Keratinocyte (primary cell): ENCODE measurements around the gene ELAVL1. TPM values are rescaled to one million over a fixed set of nuclear protein-coding genes. Genes with fewer than 3 reads are reported as not detected.

Source experiments
- DNase-seq: peaks from one replicate; pipeline ENCODE4 v3.0.0-alpha.2; 2011; ENCODE audit warnings: low read depth, missing footprints, low spot score
- FAIRE-seq: peaks from 2 replicates; lab custom pipeline; 2011; peaks lifted over from hg19 to GRCh38; lab: Jason Lieb, UNC
- H2AFZ ChIP-seq: 2 replicates; pipeline ENCODE4 v1.6.0; 2012; ENCODE audit warnings: low read length, control low read depth, inconsistent platforms; ENCODE audit not compliant: control insufficient read depth
- H3K27ac ChIP-seq: 2 replicates; pipeline ENCODE4 v1.5.1; 2011; ENCODE audit warnings: low read length; ENCODE audit not compliant: control insufficient read depth, insufficient read depth
- H3K27me3 ChIP-seq: 3 replicates; pipeline ENCODE4 v1.6.0; 2011; ENCODE audit warnings: low read length; ENCODE audit not compliant: control insufficient read depth, insufficient read depth; ENCODE audit errors: extremely low read depth
- H3K36me3 ChIP-seq, 2 experiments: 2 replicates in 1 of 2; 3 replicates in 1 of 2; pipeline ENCODE4 v1.5.1; 2011; ENCODE audit warnings: low read length in 2 of 2, mild to moderate bottlenecking in 1 of 2; ENCODE audit not compliant: control insufficient read depth in 2 of 2, insufficient read depth in 2 of 2; ENCODE audit errors: extremely low read depth in 1 of 2
- H3K4me1 ChIP-seq: 3 replicates; pipeline ENCODE4 v1.5.1; 2011; ENCODE audit warnings: low read length; ENCODE audit not compliant: control insufficient read depth, insufficient read depth; ENCODE audit errors: extremely low read depth
- H3K4me2 ChIP-seq: 3 replicates; pipeline ENCODE4 v1.6.0; 2011; ENCODE audit warnings: low read depth, low read length; ENCODE audit not compliant: control insufficient read depth, insufficient read depth; ENCODE audit errors: extremely low read depth
- H3K4me3 ChIP-seq, 3 experiments: fragments of 200-600 bp in 1 of 3; sonication (generic) in 1 of 3; 2 replicates in 2 of 3; 3 replicates in 1 of 3; pipeline ENCODE4 v1.5.1; 2011 to 2016; ENCODE audit warnings: low read length in 3 of 3, mild to moderate bottlenecking in 3 of 3, control low read depth in 2 of 3, inconsistent platforms in 1 of 3, low read depth in 1 of 3, mixed read lengths in 1 of 3, mixed run types in 1 of 3, moderate library complexity in 1 of 3; ENCODE audit not compliant: control insufficient read depth in 2 of 3, insufficient read depth in 2 of 3; ENCODE audit errors: extremely low read depth in 1 of 3
- H3K79me2 ChIP-seq: 2 replicates; pipeline ENCODE4 v1.6.0; 2012; ENCODE audit warnings: low read length; ENCODE audit not compliant: control insufficient read depth, insufficient read depth
- H3K9ac ChIP-seq: 3 replicates; pipeline ENCODE4 v1.6.0; 2011; ENCODE audit warnings: low read length; ENCODE audit not compliant: control insufficient read depth, insufficient read depth; ENCODE audit errors: extremely low read depth
- H3K9me1 ChIP-seq: 3 replicates; pipeline ENCODE4 v1.6.0; 2011; ENCODE audit warnings: low read length; ENCODE audit not compliant: control insufficient read depth, insufficient read depth; ENCODE audit errors: extremely low read depth
- H3K9me3 ChIP-seq: 2 replicates; pipeline ENCODE4 v1.5.1; 2012; ENCODE audit warnings: low read depth, low read length; ENCODE audit not compliant: control insufficient read depth
- H4K20me1 ChIP-seq: 3 replicates; pipeline ENCODE4 v1.6.0; 2011; ENCODE audit warnings: low read length; ENCODE audit not compliant: control insufficient read depth, insufficient read depth; ENCODE audit errors: extremely low read depth
- CTCF ChIP-seq, 3 experiments: IDR thresholded peaks in 1 of 3; conservative IDR thresholded peaks in 1 of 3; optimal IDR thresholded peaks in 1 of 3; 2 replicates in 2 of 3; 3 replicates in 1 of 3; pipeline versions ENCODE3 to v1.5.1; 2011; ENCODE audit warnings: low read length in 3 of 3, mild to moderate bottlenecking in 3 of 3, moderate library complexity in 2 of 3, control low read depth in 1 of 3, inconsistent platforms in 1 of 3; ENCODE audit not compliant: insufficient read depth in 2 of 3; ENCODE audit errors: extremely low read depth in 1 of 3
- EZH2 ChIP-seq: IDR thresholded peaks from one replicate; pipeline ENCODE4 v1.6.1; 2012; ENCODE audit warnings: inconsistent platforms, mild to moderate bottlenecking, low read length, moderate library complexity
- dilution Hi-C: fragments of 300-500 bp; cut with MboI; formaldehyde crosslinking; loops from one replicate; pipeline ENCODE4 v1.7.0; 2020; ENCODE audit warnings: low sequenced_read_pairs; ENCODE audit not compliant: extremely low pct_ligation_motif_present
- polyA plus RNA-seq, 5 experiments: library from polyadenylated mRNA; depleted of rRNA in 3 of 5; stranded (reverse) in 3 of 5; stranded (forward) in 1 of 5; unstranded in 1 of 5; fragments of >200 nt; gene quantifications; 1 replicate in 1 of 5; 2 replicates in 3 of 5; 3 replicates in 1 of 5; pipeline versions ENCODE4 v1.2.1 to v1.2.3, GENCODE V29; 2011 to 2012; ENCODE audit warnings: missing spikeins in 2 of 5, low read depth in 1 of 5, low replicate concordance in 1 of 5

The ELAVL1 gene
- polyA plus RNA-seq, 1 donor (not counting 4 experiments of a cell fraction or from before 2014, with no cell fraction given), result 46.9 TPM

- TF ChIP-seq CTCF (optimal IDR thresholded peaks at IDR 0.05 in 1 of 3, IDR thresholded peaks at IDR 0.05 in 1 of 3, conservative IDR thresholded peaks at IDR 0.05 in 1 of 3; ENCODE audit: extremely low read depth in 1 of 3, insufficient read depth in 2 of 3, low read length in 3 of 3) (no peak), EZH2 (no peak)
- peak overlapping the region in 2 of 3 experiments; percentile 92 to 100 for H3K4me3 ChIP-seq
- no peaks in the 10 kb centered on the region for H3K27me3 ChIP-seq
- H3K4me2 ChIP-seq, result peak overlapping the region; percentile 82
- no peaks in the 10 kb centered on the region for H3K9me3 ChIP-seq
- dilution Hi-C loops, result no loop called here
- H3K79me2 ChIP-seq, result peaks cover 32% of the 10 kb centered on the region
- no peaks in the 10 kb centered on the region for H3K9me1 ChIP-seq
- no peak for DNase-seq
- no peaks in the 10 kb centered on the region for H4K20me1 ChIP-seq
- H3K27ac ChIP-seq, result no peak overlapping the region
- H3K9ac ChIP-seq, result peak overlapping the region; percentile 9
- H2AFZ ChIP-seq, result no peak overlapping the region
- peaks cover 10 to 27% of the 10 kb centered on the region in 2 experiments for H3K36me3 ChIP-seq
- no peak for FAIRE-seq
- H3K4me1 ChIP-seq, result peaks cover 15% of the 10 kb centered on the region
These were observed 63.4 kb downstream of the ELAVL1 start for GRCh38 chr19:7941895-7942596.

DNA sequence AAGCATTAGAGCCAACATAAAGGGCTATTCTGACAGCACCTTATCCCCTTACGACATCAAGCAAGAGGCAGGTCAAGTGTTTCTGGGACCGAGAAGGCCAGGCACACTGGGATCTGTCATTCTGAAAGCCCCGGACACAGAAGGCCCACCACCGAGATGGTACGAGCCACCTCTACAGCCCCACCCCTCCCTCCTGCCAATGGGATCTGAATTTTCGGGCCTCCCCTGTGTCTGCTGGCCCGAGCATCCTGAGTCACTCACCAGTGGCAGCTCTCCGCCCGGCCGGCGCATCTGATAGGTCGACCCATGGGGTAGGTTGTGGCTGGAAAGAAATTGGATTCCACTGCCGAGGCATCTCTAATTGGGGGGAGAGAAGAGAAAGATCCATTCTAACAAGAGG, 64.6 kb downstream of the ELAVL1 start:
- H3K9me1 ChIP-seq, result no peaks in the 10 kb centered on the region
- no peak overlapping the region for H3K4me3 ChIP-seq
- no peaks in the 10 kb centered on the region for H3K27me3 ChIP-seq
- H3K79me2 ChIP-seq, result peaks cover 32% of the 10 kb centered on the region
- no peak overlapping the region for H3K27ac ChIP-seq
- FAIRE-seq (no peak), DNase-seq (no peak)
- no peak for TF ChIP-seq CTCF (optimal IDR thresholded peaks at IDR 0.05 in 1 of 3, IDR thresholded peaks at IDR 0.05 in 1 of 3, conservative IDR thresholded peaks at IDR 0.05 in 1 of 3; ENCODE audit: extremely low read depth in 1 of 3, insufficient read depth in 2 of 3, low read length in 3 of 3)
- no peak for TF ChIP-seq EZH2
- H3K36me3 ChIP-seq, result peaks cover 10 to 27% of the 10 kb centered on the region in 2 experiments
- no peak overlapping the region for H3K4me2 ChIP-seq
- dilution Hi-C loops, result no loop called here
- no peak overlapping the region for H2AFZ ChIP-seq
- H3K4me1 ChIP-seq, result peaks cover 15% of the 10 kb centered on the region
- H4K20me1 ChIP-seq, result no peaks in the 10 kb centered on the region
- no peaks in the 10 kb centered on the region for H3K9me3 ChIP-seq
- no peak overlapping the region for H3K9ac ChIP-seq
